Fibroblast of villous mesenchyme (primary cell): Measurements from ENCODE around the gene ZCCHC8. TPM values are rescaled to one million over a fixed set of nuclear protein-coding genes. Genes with fewer than 3 reads are reported as not detected.
"Not testable (repeated sequence)": the region's sequence is repeated elsewhere in the genome, so short reads cannot be mapped to it uniquely, and the experiment has no call there.

Experiments used
- DNase-seq: peaks from one replicate; pipeline ENCODE4 v3.0.0-alpha.2; 2010; ENCODE audit warnings: low read depth
- H3K4me3 ChIP-seq: 2 replicates; pipeline ENCODE4 v1.5.1; 2011; ENCODE audit warnings: low read depth, mild to moderate bottlenecking, low read length
- CTCF ChIP-seq: IDR thresholded peaks from 2 replicates; pipeline ENCODE4 v1.5.1; 2012; ENCODE audit warnings: low read depth, mild to moderate bottlenecking, low read length; ENCODE audit not compliant: insufficient read depth
- total RNA-seq: library from RNA; depleted of rRNA; stranded (reverse); fragments of >200 nt; gene quantifications from 2 replicates; pipeline ENCODE4 v1.2.3, GENCODE V29; 2012

Gene ZCCHC8
- total RNA-seq, 1 donor: 22.5 TPM

- TF ChIP-seq CTCF: no peak
- DNase-seq: no peak
- no peak overlapping the region for H3K4me3 ChIP-seq
Observed at GRCh38 chr12:122454739-122455138, 46.0 kb downstream of the ZCCHC8 start.

DNA sequence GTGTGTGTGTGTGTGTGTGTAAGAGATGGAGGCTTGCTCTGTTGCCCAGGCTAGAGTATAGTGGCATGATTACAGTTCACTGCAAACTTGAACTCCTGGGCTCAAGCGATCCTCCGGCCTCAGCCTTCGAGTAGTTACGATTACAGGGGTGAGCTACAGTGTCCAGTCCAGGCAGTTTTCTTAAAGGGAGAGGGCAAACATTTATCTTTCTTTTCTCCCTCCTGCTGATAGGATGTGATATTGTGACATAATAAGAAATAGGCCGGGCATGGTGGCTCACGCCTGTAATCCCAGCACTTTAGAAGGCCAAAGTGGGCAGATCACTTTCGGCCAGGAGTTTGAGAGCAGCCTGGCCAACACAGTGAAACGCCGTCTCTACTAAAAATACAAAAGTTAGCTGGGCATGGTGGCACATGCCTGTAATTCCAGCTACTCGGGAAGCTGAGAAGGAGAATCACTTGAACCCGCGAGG is 46.4 kb downstream of the ZCCHC8 start:
- TF ChIP-seq CTCF: no peak
- H3K4me3 ChIP-seq: no peak overlapping the region
- DNase-seq: no peak

GRCh38 chr12:122452701-122453285 is 47.9 kb downstream of the ZCCHC8 start:
- DNase-seq: peak; percentile 59
- no peak for TF ChIP-seq CTCF
- H3K4me3 ChIP-seq: no peak overlapping the region

- peak; percentile 12 for TF ChIP-seq CTCF
- no peak overlapping the region for H3K4me3 ChIP-seq
- DNase-seq: peak; percentile 94
Observed at GRCh38 chr12:122449317-122449716, 51.4 kb downstream of the ZCCHC8 start.

DNA sequence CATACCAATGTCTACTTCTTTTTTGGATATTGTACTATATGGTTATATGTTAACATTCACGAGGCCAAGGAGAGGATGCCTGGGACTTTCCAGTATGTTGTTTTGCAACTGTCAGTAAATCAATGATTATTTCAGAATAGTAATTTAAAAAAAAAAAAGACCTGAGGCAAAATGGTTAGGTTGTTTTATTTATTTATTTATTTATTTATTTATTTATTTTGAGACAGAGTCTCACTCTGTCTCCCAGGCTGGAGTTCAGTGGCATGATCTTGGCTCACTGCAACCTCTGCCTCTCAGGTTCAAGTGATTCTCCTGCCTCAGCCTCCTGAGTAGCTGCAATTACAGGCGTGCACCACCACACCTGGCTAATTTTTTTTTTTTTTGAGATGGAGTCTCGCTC is 52.9 kb downstream of the ZCCHC8 start:
- not testable (repeated sequence) for H3K4me3 ChIP-seq, DNase-seq

DNA sequence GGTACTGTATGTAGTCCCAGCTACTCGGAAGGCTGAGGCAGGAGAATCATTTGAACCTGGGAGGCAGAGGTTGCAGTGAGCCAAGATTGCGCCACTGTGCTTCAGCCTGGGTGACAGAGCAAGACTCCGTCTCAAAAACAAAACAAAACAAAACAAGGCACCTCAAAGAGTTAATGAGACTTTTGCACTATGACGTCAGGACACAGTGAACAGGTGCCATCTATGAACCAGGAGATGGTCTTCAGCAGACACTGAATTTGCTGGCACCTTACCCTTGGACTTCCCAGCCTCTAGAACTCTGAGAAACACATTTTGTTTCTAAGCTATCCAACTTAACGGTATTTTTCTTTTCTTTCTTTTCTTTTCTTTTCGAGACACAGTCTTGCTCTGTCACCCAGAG is 54.3 kb downstream of the ZCCHC8 start:
- DNase-seq, H3K4me3 ChIP-seq: not testable (repeated sequence)

- DNase-seq: not testable (repeated sequence)
Observed at GRCh38 chr12:122444071-122444470, 56.7 kb downstream of the ZCCHC8 start.

DNA sequence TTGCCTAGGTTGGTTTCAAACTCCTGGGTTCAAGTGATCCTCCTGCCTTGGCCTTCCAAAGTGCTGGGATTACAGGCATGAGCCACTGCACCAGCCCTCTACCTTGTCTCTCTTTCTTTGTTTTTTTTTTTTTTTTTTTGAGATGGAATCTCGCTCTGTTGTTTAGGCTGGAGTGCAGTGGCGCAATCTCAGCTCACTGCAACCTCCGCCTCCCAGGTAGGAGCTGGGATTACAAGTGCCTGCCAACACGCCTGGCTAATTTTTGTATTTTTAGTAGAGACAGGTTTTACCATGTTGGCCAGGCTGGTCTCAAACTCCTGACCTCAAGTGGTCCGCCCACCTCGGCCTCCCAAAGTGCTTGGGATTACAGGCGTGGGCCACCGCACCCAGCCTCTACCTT is 61.9 kb downstream of the ZCCHC8 start:
- not testable (repeated sequence) for DNase-seq

More at GRCh38 chr12:122444071-122444470, 56.7 kb downstream of the ZCCHC8 start:
- not testable (repeated sequence) for H3K4me3 ChIP-seq

DNA sequence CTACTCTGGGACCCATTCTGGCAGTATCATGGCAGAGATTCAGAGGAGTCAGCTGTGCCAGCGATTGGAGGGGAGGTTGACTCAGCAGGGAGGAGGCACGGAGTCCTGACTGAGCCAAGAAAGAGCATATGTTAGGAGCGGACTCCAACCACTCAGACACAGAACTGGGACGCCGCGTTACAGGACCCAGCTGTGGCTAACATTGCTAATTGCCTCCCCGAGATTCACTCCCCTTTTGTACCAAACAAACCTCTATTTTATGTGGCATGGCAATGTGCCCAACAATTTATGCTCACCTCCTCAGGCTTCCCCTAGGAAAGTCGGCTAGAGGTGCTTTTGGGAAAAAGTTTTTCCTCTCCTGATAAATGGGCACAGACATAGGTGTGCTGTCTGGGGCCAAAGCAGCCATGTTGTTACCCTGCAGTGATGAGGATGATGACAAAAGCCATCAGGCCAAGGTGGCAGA is 63.0 kb downstream of the ZCCHC8 start:
- DNase-seq: peak; percentile 72
- no peak overlapping the region for H3K4me3 ChIP-seq
- TF ChIP-seq CTCF: no peak

More for the DNA sequence above, 61.9 kb downstream of the ZCCHC8 start:
- H3K4me3 ChIP-seq: not testable (repeated sequence)
